Heart left ventricle (tissue), 13 donors: ENCODE data around the gene TMEM150A.

Source experiments
- CTCF ChIP-seq, 12 donors: fragments of 200-600 bp; sonication (generic) in 4 of 12; IDR thresholded peaks; one replicate each; pipeline versions ENCODE4 v1.5.0 to v1.8.0; 2018 to 2022; ENCODE audit warnings: antibody characterized with exemption in 12 of 12, mild to moderate bottlenecking in 5 of 12
- POLR2A ChIP-seq, 2 donors: fragments of 450-650 bp; IDR thresholded peaks; one replicate each; pipeline ENCODE4 v1.6.1; 2017; ENCODE audit warnings: antibody characterized with exemption in 2 of 2, mild to moderate bottlenecking in 2 of 2, moderate library complexity in 2 of 2
- donor health status: ischemic (EF 13 %, LVEDD 7.1; RV severe dilation, severe dysfunction).
- donor health status: DM: no; HTN: yes; CAD: no.
- donor health status: DM: no; HTN: no; CAD: no.
- donor health status: ischemic (EF 25% LVEDD 6.9; RV normal size, moderate dysfunction).
- donor health status: ischemic (EF 25% LVEDD 5.7; RV mildly dilated, moderate dysfunction).
- donor health status: ischemic (EF 35%, LVEDD 5.7; RV mildly dilated, moderate dysfunction).
- donor health status: nonischemic (EF 11% LVEDD 7.7; RV severe dilation, severe dysfunction).
- donor health status: DM: yes; HTN: yes; CAD: no.
- donor health status: PGD.
- donor health status: ischemic (EF 29% LVEDD 5.4; RV normal size, mild dysfunction).
- donor health status: nonischemic (EF 23%, LVEDD 6.1; RV moderate dilation, normal function).

DNA sequence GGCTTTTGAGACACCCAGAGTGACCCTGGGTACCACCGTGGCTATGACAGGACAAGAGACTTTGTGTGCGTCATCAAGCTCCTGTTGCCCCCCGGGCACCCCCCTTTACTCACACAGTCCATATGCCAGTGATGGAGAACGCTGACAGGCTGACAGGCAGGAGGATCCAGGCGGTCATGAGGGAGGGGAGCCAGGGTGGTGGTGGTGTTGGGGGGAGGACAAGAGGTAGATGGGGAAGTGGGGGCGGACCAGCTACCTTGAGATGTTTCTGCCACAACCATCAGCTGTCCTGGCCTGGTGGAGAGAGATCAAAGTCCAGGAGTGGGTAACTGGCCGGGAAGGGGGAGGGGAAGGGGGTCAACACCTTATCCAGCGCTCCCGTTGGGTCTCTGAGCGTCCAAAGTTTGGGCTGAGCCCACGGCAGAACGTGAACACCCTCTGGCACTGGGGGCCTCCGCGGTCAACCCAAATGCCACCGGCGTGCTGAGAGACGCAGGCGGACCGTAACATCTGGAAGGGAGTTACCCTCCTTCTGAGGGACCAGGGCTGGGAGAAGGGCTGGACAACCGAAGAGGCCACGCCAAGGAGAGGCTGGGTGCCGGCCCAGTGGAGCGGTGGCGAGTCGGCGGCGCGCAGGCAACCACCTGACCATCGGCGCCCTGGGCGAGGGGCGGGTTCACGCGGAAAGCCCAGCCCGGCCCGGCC lies 575 bp downstream of the TMEM150A start:
- TF ChIP-seq CTCF (IDR thresholded peaks at IDR 0.05) (no peak), POLR2A (IDR thresholded peaks at IDR 0.05) (no peak)
